ENCODE results near the gene ADAMTS2.

- TF ChIP-seq CTCF (IDR thresholded peaks at IDR 0.05) (no peak), POLR2A (IDR thresholded peaks at IDR 0.05) (no peak)
These were observed 50.1 kb downstream of the ADAMTS2 start for GRCh38 chr5:179294891-179295777.
